ENCODE results near the gene MBIP. TPM values are rescaled to one million over a fixed set of nuclear protein-coding genes. Genes with fewer than 3 reads are reported as not detected.
A peak's percentile ranks its signal among the peaks of the same experiment; 100 is the strongest.

Gene MBIP
- total RNA-seq, 1 experiment from 2014 or later = 27.8 TPM

- intact Hi-C loops (cut with micrococcal nuclease; ENCODE audit: unreplicated experiment) = loop anchor here (2.0 kb wide), 1 partner anchor 81 kb away; no protein-coding TSS in a partner anchor
- Histone ChIP-seq H3K4me1 (peaks cover 31% of the 10 kb centered on the region), H3K9me3 (no peaks in the 10 kb centered on the region), H3K4me3 (ENCODE audit: low read depth, low read length) (no peak overlapping the region), H3K36me3 (ENCODE audit: control insufficient read depth, insufficient read depth, low read length) (no peaks in the 10 kb centered on the region), H3K27me3 (replicated peaks; ENCODE audit: control insufficient read depth, insufficient read depth, low read length) (no peaks in the 10 kb centered on the region)
- Mint-ChIP-seq H3K4me3 (ENCODE audit: unreplicated experiment) (no peak overlapping the region), H3K36me3 (ENCODE audit: insufficient read depth, unreplicated experiment) (peaks cover 8% of the 10 kb centered on the region), H3K4me1 (ENCODE audit: low read depth, unreplicated experiment) (peaks cover 39% of the 10 kb centered on the region), H3K27ac (ENCODE audit: unreplicated experiment) (no peak overlapping the region), H3K27me3 (ENCODE audit: insufficient read depth, unreplicated experiment) (no peaks in the 10 kb centered on the region), H3K9me3 (ENCODE audit: unreplicated experiment) (peaks cover 4% of the 10 kb centered on the region)
- no peak for TF ChIP-seq CTCF (IDR thresholded peaks at IDR 0.05; ENCODE audit: insufficient read depth in 1 of 2, low read depth in 1 of 2, low read length in 1 of 2, severe bottlenecking in 1 of 2, unreplicated experiment in 1 of 2)
- DNase-seq = no peak
- CTCF ChIA-PET = no interaction called here
- BruUV-seq (replicated peaks) = no TSS peak
- POLR2A ChIA-PET = no interaction called here
Observed at GRCh38 chr14:36289954-36290353, 30.5 kb downstream of the MBIP start.

GRCh38 chr14:36288496-36288895, 31.9 kb downstream of the MBIP start:
- Histone ChIP-seq H3K4me3 (ENCODE audit: low read depth, low read length) (no peak overlapping the region), H3K27me3 (replicated peaks; ENCODE audit: control insufficient read depth, insufficient read depth, low read length) (no peaks in the 10 kb centered on the region), H3K4me1 (peaks cover 24% of the 10 kb centered on the region), H3K36me3 (ENCODE audit: control insufficient read depth, insufficient read depth, low read length) (no peaks in the 10 kb centered on the region), H3K9me3 (no peaks in the 10 kb centered on the region)
- no peak for TF ChIP-seq CTCF (IDR thresholded peaks at IDR 0.05; ENCODE audit: insufficient read depth in 1 of 2, low read depth in 1 of 2, low read length in 1 of 2, severe bottlenecking in 1 of 2, unreplicated experiment in 1 of 2)
- H3K27ac Mint-ChIP-seq (ENCODE audit: unreplicated experiment) = peak overlapping the region; percentile 69
- no peak overlapping the region for H3K4me3 Mint-ChIP-seq (ENCODE audit: unreplicated experiment)
- peaks cover 48% of the 10 kb centered on the region for H3K4me1 Mint-ChIP-seq (ENCODE audit: low read depth, unreplicated experiment)
- H3K9me3 Mint-ChIP-seq (ENCODE audit: unreplicated experiment) = peaks cover 10% of the 10 kb centered on the region
- CTCF ChIA-PET = no interaction called here
- peaks cover 4% of the 10 kb centered on the region for H3K36me3 Mint-ChIP-seq (ENCODE audit: insufficient read depth, unreplicated experiment)
- BruUV-seq (replicated peaks) = no TSS peak
- DNase-seq = peak in 1 of 2 experiments; percentile 30
- intact Hi-C loops (cut with micrococcal nuclease; ENCODE audit: unreplicated experiment) = loop anchor here (1.0 to 2.0 kb wide), 2 partner anchors 32 to 80 kb away; partner anchors contain the start of gene MBIP
- H3K27me3 Mint-ChIP-seq (ENCODE audit: insufficient read depth, unreplicated experiment) = no peaks in the 10 kb centered on the region
- POLR2A ChIA-PET = no interaction called here

- Mint-ChIP-seq H3K27ac (ENCODE audit: unreplicated experiment) (no peak overlapping the region), H3K36me3 (ENCODE audit: insufficient read depth, unreplicated experiment) (peaks cover 4% of the 10 kb centered on the region), H3K9me3 (ENCODE audit: unreplicated experiment) (peaks cover 10% of the 10 kb centered on the region), H3K4me3 (ENCODE audit: unreplicated experiment) (no peak overlapping the region), H3K4me1 (ENCODE audit: low read depth, unreplicated experiment) (peaks cover 42% of the 10 kb centered on the region), H3K27me3 (ENCODE audit: insufficient read depth, unreplicated experiment) (no peaks in the 10 kb centered on the region)
- TF ChIP-seq CTCF (IDR thresholded peaks at IDR 0.05; ENCODE audit: insufficient read depth in 1 of 2, low read depth in 1 of 2, low read length in 1 of 2, severe bottlenecking in 1 of 2, unreplicated experiment in 1 of 2) = no peak
- ChIA-PET POLR2A (no interaction called here), CTCF (interaction anchor here (0.6 kb wide), 1 partner anchor 123 kb away, joined by 3 read pairs; no protein-coding TSS in a partner anchor)
- intact Hi-C loops (cut with micrococcal nuclease; ENCODE audit: unreplicated experiment) = no loop called here
- peaks cover 24% of the 10 kb centered on the region for H3K4me1 ChIP-seq
- no peaks in the 10 kb centered on the region for H3K27me3 ChIP-seq (replicated peaks; ENCODE audit: control insufficient read depth, insufficient read depth, low read length)
- no peak for DNase-seq
- no TSS peak for BruUV-seq (replicated peaks)
- H3K36me3 ChIP-seq (ENCODE audit: control insufficient read depth, insufficient read depth, low read length) = no peaks in the 10 kb centered on the region
- H3K9me3 ChIP-seq = no peaks in the 10 kb centered on the region
- H3K4me3 ChIP-seq (ENCODE audit: low read depth, low read length) = no peak overlapping the region
Observed at GRCh38 chr14:36284971-36285595, 35.4 kb downstream of the MBIP start.

All from Caco-2 (cell line).